ENCODE results near the gene KRT15. TPM values are rescaled to one million over a fixed set of nuclear protein-coding genes. Genes with fewer than 3 reads are reported as not detected.
A peak's percentile ranks its signal among the peaks of the same experiment; 100 is the strongest.

KRT15 gene
- polyA plus RNA-seq, 1 donor (not counting 4 experiments of a cell fraction or from before 2014, with no cell fraction given) = 729 TPM

DNA sequence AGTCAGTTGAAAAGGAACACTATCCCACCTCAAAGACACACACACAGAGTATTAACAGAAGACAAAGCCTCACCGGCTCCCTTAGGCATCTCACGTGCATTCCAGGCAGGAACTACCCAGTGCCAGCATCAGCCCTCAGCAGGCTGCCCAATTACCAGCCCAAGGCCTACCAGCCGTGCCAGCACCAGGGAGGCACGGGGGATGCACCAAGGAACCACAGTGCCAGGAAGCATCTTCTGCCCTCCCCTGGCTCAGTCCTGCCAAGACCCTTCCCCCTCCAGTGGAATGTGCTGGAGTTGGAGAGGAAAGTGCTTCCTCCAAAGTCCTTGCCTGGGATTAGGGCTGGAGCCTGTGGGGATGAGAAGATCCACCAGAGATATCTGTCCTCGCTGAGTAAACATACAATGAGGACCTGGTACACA lies 20.4 kb upstream of the KRT15 start:
- H3K27me3 ChIP-seq (ENCODE audit: control insufficient read depth, extremely low read depth, insufficient read depth, low read length) = no peaks in the 10 kb centered on the region
- DNase-seq (ENCODE audit: low read depth, low spot score) (no peak), FAIRE-seq (peak; percentile 9)
- H3K9ac ChIP-seq (ENCODE audit: control insufficient read depth, extremely low read depth, insufficient read depth, low read length) = peak overlapping the region; percentile 41
- H3K4me2 ChIP-seq (ENCODE audit: control insufficient read depth, extremely low read depth, insufficient read depth, low read depth, low read length) = peak overlapping the region; percentile 55
- H3K27ac ChIP-seq (ENCODE audit: control insufficient read depth, insufficient read depth, low read length) = peak overlapping the region; percentile 25
- dilution Hi-C loops (cut with MboI; ENCODE audit: extremely low pct_ligation_motif_present, low sequenced_read_pairs) = no loop called here
- TF ChIP-seq EZH2 (IDR thresholded peaks at IDR 0.05; ENCODE audit: low read length) = no peak
- TF ChIP-seq, protein P1, sequence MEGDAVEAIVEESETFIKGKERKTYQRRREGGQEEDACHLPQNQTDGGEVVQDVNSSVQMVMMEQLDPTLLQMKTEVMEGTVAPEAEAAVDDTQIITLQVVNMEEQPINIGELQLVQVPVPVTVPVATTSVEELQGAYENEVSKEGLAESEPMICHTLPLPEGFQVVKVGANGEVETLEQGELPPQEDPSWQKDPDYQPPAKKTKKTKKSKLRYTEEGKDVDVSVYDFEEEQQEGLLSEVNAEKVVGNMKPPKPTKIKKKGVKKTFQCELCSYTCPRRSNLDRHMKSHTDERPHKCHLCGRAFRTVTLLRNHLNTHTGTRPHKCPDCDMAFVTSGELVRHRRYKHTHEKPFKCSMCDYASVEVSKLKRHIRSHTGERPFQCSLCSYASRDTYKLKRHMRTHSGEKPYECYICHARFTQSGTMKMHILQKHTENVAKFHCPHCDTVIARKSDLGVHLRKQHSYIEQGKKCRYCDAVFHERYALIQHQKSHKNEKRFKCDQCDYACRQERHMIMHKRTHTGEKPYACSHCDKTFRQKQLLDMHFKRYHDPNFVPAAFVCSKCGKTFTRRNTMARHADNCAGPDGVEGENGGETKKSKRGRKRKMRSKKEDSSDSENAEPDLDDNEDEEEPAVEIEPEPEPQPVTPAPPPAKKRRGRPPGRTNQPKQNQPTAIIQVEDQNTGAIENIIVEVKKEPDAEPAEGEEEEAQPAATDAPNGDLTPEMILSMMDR (optimal IDR thresholded peaks at IDR 0.05 in 1 of 3, IDR thresholded peaks at IDR 0.05 in 1 of 3, conservative IDR thresholded peaks at IDR 0.05 in 1 of 3; ENCODE audit: extremely low read depth in 1 of 3, insufficient read depth in 2 of 3, low read length in 3 of 3) = no peak
- H3K79me2 ChIP-seq (ENCODE audit: control insufficient read depth, insufficient read depth, low read length) = no peaks in the 10 kb centered on the region
- no peaks in the 10 kb centered on the region for H3K9me3 ChIP-seq (ENCODE audit: control insufficient read depth, low read depth, low read length)
- H3K36me3 ChIP-seq (ENCODE audit: control insufficient read depth in 2 of 2, extremely low read depth in 1 of 2, insufficient read depth in 2 of 2, low read length in 2 of 2) = no peaks in the 10 kb centered on the region
- no peak overlapping the region for H3K4me3 ChIP-seq (ENCODE audit: control insufficient read depth in 2 of 3, extremely low read depth in 1 of 3, insufficient read depth in 2 of 3, low read depth in 1 of 3, low read length in 3 of 3)
- H3K4me1 ChIP-seq (ENCODE audit: control insufficient read depth, extremely low read depth, insufficient read depth, low read length) = peaks cover 55% of the 10 kb centered on the region
- no peaks in the 10 kb centered on the region for H3K9me1 ChIP-seq (ENCODE audit: control insufficient read depth, extremely low read depth, insufficient read depth, low read length)
- no peak overlapping the region for H2AFZ ChIP-seq (ENCODE audit: control insufficient read depth, low read length)
- H4K20me1 ChIP-seq (ENCODE audit: control insufficient read depth, extremely low read depth, insufficient read depth, low read length) = no peaks in the 10 kb centered on the region

DNA sequence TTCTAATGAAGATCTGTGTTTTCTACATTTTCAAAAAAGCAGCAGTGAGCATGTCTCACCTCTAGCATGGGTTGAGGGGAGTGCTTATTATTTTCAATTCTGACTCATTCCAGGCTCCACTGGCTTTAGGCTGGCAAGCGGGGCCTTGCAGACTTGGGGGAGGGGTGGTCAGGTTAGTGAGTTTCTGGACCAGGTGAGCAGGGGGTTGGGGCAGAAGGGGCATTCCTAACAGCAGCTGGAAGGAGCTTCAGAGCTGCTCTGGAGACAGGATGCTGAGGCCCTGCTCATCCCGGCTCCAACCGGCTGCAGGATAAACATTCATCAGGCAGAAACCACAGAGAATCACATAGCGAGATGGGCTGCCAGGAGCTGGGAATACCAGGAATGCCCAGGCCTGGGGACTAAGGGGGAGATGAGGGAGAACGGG lies 19.9 kb upstream of the KRT15 start:
- DNase-seq (ENCODE audit: low read depth, low spot score) = no peak
- Histone ChIP-seq H2AFZ (ENCODE audit: control insufficient read depth, low read length) (no peak overlapping the region), H3K4me2 (ENCODE audit: control insufficient read depth, extremely low read depth, insufficient read depth, low read depth, low read length) (peak overlapping the region; percentile 55), H4K20me1 (ENCODE audit: control insufficient read depth, extremely low read depth, insufficient read depth, low read length) (no peaks in the 10 kb centered on the region), H3K36me3 (ENCODE audit: control insufficient read depth in 2 of 2, extremely low read depth in 1 of 2, insufficient read depth in 2 of 2, low read length in 2 of 2) (no peaks in the 10 kb centered on the region), H3K9ac (ENCODE audit: control insufficient read depth, extremely low read depth, insufficient read depth, low read length) (peak overlapping the region; percentile 41), H3K27me3 (ENCODE audit: control insufficient read depth, extremely low read depth, insufficient read depth, low read length) (no peaks in the 10 kb centered on the region), H3K79me2 (ENCODE audit: control insufficient read depth, insufficient read depth, low read length) (no peaks in the 10 kb centered on the region), H3K9me1 (ENCODE audit: control insufficient read depth, extremely low read depth, insufficient read depth, low read length) (no peaks in the 10 kb centered on the region), H3K9me3 (ENCODE audit: control insufficient read depth, low read depth, low read length) (no peaks in the 10 kb centered on the region), H3K4me1 (ENCODE audit: control insufficient read depth, extremely low read depth, insufficient read depth, low read length) (peaks cover 55% of the 10 kb centered on the region), H3K4me3 (ENCODE audit: control insufficient read depth in 2 of 3, extremely low read depth in 1 of 3, insufficient read depth in 2 of 3, low read depth in 1 of 3, low read length in 3 of 3) (no peak overlapping the region), H3K27ac (ENCODE audit: control insufficient read depth, insufficient read depth, low read length) (peak overlapping the region; percentile 50)
- dilution Hi-C loops (cut with MboI; ENCODE audit: extremely low pct_ligation_motif_present, low sequenced_read_pairs) = no loop called here
- TF ChIP-seq, protein P1 (optimal IDR thresholded peaks at IDR 0.05 in 1 of 3, IDR thresholded peaks at IDR 0.05 in 1 of 3, conservative IDR thresholded peaks at IDR 0.05 in 1 of 3; ENCODE audit: extremely low read depth in 1 of 3, insufficient read depth in 2 of 3, low read length in 3 of 3) = no peak
- no peak for TF ChIP-seq EZH2 (IDR thresholded peaks at IDR 0.05; ENCODE audit: low read length)
- no peak for FAIRE-seq
